Keratinocyte (primary cell): ENCODE results near the gene DNALI1.

Source experiments
- CTCF ChIP-seq, 3 experiments: IDR thresholded peaks in 1 of 3; conservative IDR thresholded peaks in 1 of 3; optimal IDR thresholded peaks in 1 of 3; 2 replicates in 2 of 3; 3 replicates in 1 of 3; pipeline versions ENCODE3 to v1.5.1; 2011; ENCODE audit warnings: low read length in 3 of 3, mild to moderate bottlenecking in 3 of 3, moderate library complexity in 2 of 3, control low read depth in 1 of 3, inconsistent platforms in 1 of 3; ENCODE audit not compliant: insufficient read depth in 2 of 3; ENCODE audit errors: extremely low read depth in 1 of 3
- EZH2 ChIP-seq: IDR thresholded peaks from one replicate; pipeline ENCODE4 v1.6.1; 2012; ENCODE audit warnings: inconsistent platforms, mild to moderate bottlenecking, low read length, moderate library complexity

DNA sequence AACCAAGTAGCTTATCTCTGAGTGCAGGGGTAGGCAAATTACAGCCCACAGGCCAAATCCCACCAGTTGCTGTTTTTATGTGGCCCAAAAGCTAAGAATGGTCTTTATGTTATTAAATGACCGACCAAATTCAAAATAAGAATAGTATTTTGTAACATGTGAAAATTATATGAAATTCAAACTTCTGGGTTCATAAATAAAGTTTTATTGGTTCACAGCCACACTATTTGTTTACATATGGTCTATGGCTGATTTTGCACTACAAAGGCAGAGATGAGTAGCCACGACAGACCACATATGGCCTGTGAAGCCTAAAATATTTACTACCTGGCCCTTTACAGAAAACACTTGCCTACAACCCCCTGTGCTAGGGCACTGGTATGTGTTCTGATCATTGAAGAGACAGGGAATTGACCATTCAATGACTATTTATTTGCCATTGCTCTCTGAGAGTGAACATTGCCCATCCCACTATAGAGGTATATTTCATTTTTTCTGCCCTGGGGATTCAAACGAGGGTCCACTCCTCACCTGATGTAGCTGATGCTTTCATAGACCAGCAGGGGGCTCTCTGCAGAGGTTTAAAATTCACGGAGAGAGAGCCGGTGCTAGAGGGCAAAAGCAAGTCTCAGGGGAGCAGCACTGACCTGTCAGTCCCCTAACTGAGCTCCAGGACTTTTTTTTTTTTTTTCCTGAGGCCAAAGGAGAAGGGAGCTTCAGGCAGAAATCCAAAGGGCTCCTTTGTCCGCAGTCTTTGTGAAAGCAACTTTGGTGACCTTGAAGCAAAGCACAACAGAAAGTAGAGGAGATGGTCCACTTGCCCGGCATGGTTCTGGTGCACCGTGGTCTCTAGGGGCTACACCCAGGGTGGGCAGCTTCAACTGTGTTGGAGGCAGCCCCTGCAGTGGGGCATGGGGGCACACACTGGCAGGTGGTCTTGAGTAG is 46.3 kb downstream of the DNALI1 start:
- TF ChIP-seq CTCF (optimal IDR thresholded peaks at IDR 0.05 in 1 of 3, IDR thresholded peaks at IDR 0.05 in 1 of 3, conservative IDR thresholded peaks at IDR 0.05 in 1 of 3; ENCODE audit: extremely low read depth in 1 of 3, insufficient read depth in 2 of 3, low read length in 3 of 3) (peak; percentile 56 to 74 (median 71)), EZH2 (no peak)
